ENCODE data around the gene PARK7. TPM values are rescaled to one million over a fixed set of nuclear protein-coding genes. Genes with fewer than 3 reads are reported as not detected.

Gene PARK7
- total RNA-seq, 1 experiment from 2014 or later: 448 TPM

DNA sequence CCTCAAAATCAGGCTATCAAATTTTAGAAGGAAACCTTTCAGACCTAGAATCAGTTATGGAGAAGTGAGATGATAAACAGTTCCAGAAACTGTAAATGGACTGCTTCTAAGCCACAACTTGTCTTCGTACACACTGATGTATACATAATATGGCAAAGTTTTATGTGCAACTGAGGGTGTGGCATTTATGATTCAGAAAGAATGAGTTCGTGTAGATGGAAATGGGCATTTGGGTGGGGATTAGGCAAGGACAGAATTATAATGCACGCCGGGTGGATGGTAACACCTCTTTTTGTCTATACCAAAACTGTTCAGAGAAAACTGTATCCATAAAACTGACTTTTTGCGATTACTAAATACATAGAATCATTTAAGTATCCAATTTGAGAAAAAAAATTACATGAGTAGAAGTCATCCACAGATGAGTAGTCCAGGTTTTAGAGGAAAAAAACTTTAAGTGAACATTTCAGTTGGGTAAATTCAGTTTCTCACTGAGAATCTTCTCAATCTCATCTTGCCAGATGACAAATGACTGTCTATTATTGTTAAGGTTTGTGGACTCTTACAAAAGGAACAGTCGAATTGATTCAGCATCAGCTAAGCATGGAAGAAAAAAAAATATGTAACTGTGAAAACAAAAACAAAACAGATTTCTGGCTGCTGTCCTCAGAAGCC, 42.1 kb downstream of the PARK7 start:
- peaks cover 61% of the 10 kb centered on the region for H3K4me1 ChIP-seq (ENCODE audit: control insufficient read depth, insufficient read depth, low read length)
- intact Hi-C loops (cut with micrococcal nuclease; ENCODE audit: unreplicated experiment): no loop called here
- no peak for ATAC-seq
- in situ Hi-C loops (cut with HindIII; ENCODE audit: low pct_unique_long_range_greater_than_20kb, low sequenced_read_pairs): no loop called here
- H3K27me3 ChIP-seq (ENCODE audit: control insufficient read depth, insufficient read depth, low read length): no peaks in the 10 kb centered on the region
- ChIA-PET POLR2A (no interaction called here), CTCF (interaction anchor here (0.7 kb wide), 1 partner anchor 52 kb away, joined by 3 read pairs; no protein-coding TSS in a partner anchor)
- H3K36me3 ChIP-seq (ENCODE audit: control insufficient read depth, insufficient read depth, low read length): no peaks in the 10 kb centered on the region
- no peak for DNase-seq (ENCODE audit: low read depth, low spot score)
- H3K4me3 ChIP-seq (ENCODE audit: low read depth in 2 of 2, low read length in 2 of 2): 0 out of 4 replicates have a peak overlapping the region, but pooled peaks of 1 of the 2 experiments have one; percentile 7
- BruUV-seq (replicated peaks): no TSS peak
- peak overlapping the region; percentile 98 for H3K27ac ChIP-seq (ENCODE audit: low read length)
- no peaks in the 10 kb centered on the region for H3K9me3 ChIP-seq (ENCODE audit: control insufficient read depth, insufficient read depth, low read depth, low read length)
- TF ChIP-seq TCF7L2 (IDR thresholded peaks at IDR 0.05; ENCODE audit: low read depth, low read length): no peak
- TF ChIP-seq SIN3A (IDR thresholded peaks at IDR 0.05; ENCODE audit: borderline replicate concordance, insufficient read depth, low read depth, low read length): no peak
- no peak for TF ChIP-seq CTCF (IDR thresholded peaks at IDR 0.05)
- no peak for TF ChIP-seq POLR2AphosphoS5 (IDR thresholded peaks at IDR 0.05; ENCODE audit: low read depth, low read length)
- TF ChIP-seq, protein P1, sequence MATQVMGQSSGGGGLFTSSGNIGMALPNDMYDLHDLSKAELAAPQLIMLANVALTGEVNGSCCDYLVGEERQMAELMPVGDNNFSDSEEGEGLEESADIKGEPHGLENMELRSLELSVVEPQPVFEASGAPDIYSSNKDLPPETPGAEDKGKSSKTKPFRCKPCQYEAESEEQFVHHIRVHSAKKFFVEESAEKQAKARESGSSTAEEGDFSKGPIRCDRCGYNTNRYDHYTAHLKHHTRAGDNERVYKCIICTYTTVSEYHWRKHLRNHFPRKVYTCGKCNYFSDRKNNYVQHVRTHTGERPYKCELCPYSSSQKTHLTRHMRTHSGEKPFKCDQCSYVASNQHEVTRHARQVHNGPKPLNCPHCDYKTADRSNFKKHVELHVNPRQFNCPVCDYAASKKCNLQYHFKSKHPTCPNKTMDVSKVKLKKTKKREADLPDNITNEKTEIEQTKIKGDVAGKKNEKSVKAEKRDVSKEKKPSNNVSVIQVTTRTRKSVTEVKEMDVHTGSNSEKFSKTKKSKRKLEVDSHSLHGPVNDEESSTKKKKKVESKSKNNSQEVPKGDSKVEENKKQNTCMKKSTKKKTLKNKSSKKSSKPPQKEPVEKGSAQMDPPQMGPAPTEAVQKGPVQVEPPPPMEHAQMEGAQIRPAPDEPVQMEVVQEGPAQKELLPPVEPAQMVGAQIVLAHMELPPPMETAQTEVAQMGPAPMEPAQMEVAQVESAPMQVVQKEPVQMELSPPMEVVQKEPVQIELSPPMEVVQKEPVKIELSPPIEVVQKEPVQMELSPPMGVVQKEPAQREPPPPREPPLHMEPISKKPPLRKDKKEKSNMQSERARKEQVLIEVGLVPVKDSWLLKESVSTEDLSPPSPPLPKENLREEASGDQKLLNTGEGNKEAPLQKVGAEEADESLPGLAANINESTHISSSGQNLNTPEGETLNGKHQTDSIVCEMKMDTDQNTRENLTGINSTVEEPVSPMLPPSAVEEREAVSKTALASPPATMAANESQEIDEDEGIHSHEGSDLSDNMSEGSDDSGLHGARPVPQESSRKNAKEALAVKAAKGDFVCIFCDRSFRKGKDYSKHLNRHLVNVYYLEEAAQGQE (IDR thresholded peaks at IDR 0.05; ENCODE audit: insufficient read depth in 1 of 2, low read depth in 2 of 2, low read length in 1 of 2): no peak

DNA sequence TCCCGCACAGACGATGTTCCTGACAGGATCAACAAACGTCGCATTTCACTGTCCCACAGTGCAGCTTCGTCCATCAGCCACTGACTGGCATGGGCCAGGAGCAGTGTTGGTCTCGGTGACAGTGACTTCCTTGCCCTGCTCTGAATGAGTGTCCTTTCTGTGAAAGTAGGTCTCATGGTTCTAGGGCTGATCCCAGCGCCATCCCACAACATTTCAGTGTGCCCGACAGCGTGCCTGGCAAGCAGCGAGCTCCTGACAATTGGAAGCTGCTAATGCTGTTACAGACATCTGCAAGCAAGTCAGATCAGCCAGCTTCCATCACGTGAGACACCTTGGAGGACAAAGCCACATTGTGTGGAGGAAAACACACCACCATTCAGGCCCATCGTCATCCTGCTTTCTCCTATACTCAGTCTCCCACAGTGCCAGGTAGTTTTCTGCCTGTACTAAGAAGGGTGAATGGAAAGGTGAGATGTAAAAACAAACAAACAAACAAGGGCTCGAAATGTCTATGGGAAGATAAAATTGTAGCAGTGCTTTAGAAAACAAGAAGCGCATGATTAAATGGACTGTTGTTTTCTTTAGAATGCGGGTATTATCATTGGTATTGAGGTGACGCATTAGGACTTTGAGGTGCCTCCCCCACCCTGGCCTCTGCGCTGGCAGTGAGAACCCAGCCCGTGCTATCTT, 42.7 kb downstream of the PARK7 start:
- H3K4me1 ChIP-seq (ENCODE audit: control insufficient read depth, insufficient read depth, low read length): peaks cover 67% of the 10 kb centered on the region
- TSS peak; percentile 4 for BruUV-seq (replicated peaks)

More for the DNA sequence above, 42.7 kb downstream of the PARK7 start:
- intact Hi-C loops (cut with micrococcal nuclease; ENCODE audit: unreplicated experiment) (no loop called here), in situ Hi-C loops (cut with HindIII; ENCODE audit: low pct_unique_long_range_greater_than_20kb, low sequenced_read_pairs) (no loop called here)
- Histone ChIP-seq H3K36me3 (ENCODE audit: control insufficient read depth, insufficient read depth, low read length) (no peaks in the 10 kb centered on the region), H3K9me3 (ENCODE audit: control insufficient read depth, insufficient read depth, low read depth, low read length) (no peaks in the 10 kb centered on the region), H3K27me3 (ENCODE audit: control insufficient read depth, insufficient read depth, low read length) (no peaks in the 10 kb centered on the region), H3K4me3 (ENCODE audit: low read depth in 2 of 2, low read length in 2 of 2) (peak overlapping the region in 1 of 2 experiments; percentile 31; a peak in 2 of 4 replicates), H3K27ac (ENCODE audit: low read length) (peak overlapping the region; percentile 98)
- ChIA-PET CTCF (interaction anchor here (0.7 kb wide), 2 partner anchors 13 to 52 kb away, joined by 3 to 5 read pairs; no protein-coding TSS in a partner anchor), POLR2A (no interaction called here)
- DNase-seq (ENCODE audit: low read depth, low spot score): no peak
- TF ChIP-seq POLR2AphosphoS5 (IDR thresholded peaks at IDR 0.05; ENCODE audit: low read depth, low read length): no peak
- TF ChIP-seq SIN3A (IDR thresholded peaks at IDR 0.05; ENCODE audit: borderline replicate concordance, insufficient read depth, low read depth, low read length): no peak
- TF ChIP-seq, protein P1 (IDR thresholded peaks at IDR 0.05; ENCODE audit: insufficient read depth in 1 of 2, low read depth in 2 of 2, low read length in 1 of 2): no peak
- no peak for TF ChIP-seq CTCF (IDR thresholded peaks at IDR 0.05)
- ATAC-seq: peak; percentile 33

Data from Panc1 (cell line).